ENCODE results near the gene RTL1. TPM values are rescaled to one million over a fixed set of nuclear protein-coding genes. Genes with fewer than 3 reads are reported as not detected.

Gene RTL1
- total RNA-seq: not detected
- long read RNA-seq: 0 reads

GRCh38 chr14:100903672-100904185, at the start of gene RTL1:
TSS of gene RTL1 (minus strand) at chr14:100903722. CDS start at chr14:100884788, 18,934 bp downstream.
- Histone ChIP-seq H3K27ac (no peak within 1 kb of the TSS), H3K9me3 (no peaks in the 10 kb centered on the region), H3K4me3 (no peak within 1 kb of the TSS), H3K27me3 (ENCODE audit: low read depth) (peaks cover 65% of the 10 kb centered on the region), H3K36me3 (no peaks in the 10 kb centered on the region), H3K4me1 (peaks cover 16% of the 10 kb centered on the region)
- DNase-seq (no peak), ATAC-seq (no peak)
- no peak for TF ChIP-seq CTCF (IDR thresholded peaks at IDR 0.05)
- intact Hi-C loops (cut with DNase I): no loop called here

GRCh38 chr14:100950024-100950423, 46.5 kb upstream of the RTL1 start:
- Histone ChIP-seq H3K27me3 (ENCODE audit: low read depth) (no peaks in the 10 kb centered on the region), H3K36me3 (no peaks in the 10 kb centered on the region), H3K9me3 (no peaks in the 10 kb centered on the region), H3K4me1 (no peaks in the 10 kb centered on the region), H3K4me3 (no peak overlapping the region), H3K27ac (no peak overlapping the region)
- ATAC-seq (no peak), DNase-seq (no peak)
- no peak for TF ChIP-seq CTCF (IDR thresholded peaks at IDR 0.05)
- intact Hi-C loops (cut with DNase I): no loop called here

GRCh38 chr14:100944052-100944451, 40.5 kb upstream of the RTL1 start:
- no peak for TF ChIP-seq CTCF (IDR thresholded peaks at IDR 0.05)
- DNase-seq (no peak), ATAC-seq (no peak)
- Histone ChIP-seq H3K36me3 (no peaks in the 10 kb centered on the region), H3K27ac (no peak overlapping the region), H3K27me3 (ENCODE audit: low read depth) (no peaks in the 10 kb centered on the region), H3K4me1 (no peaks in the 10 kb centered on the region), H3K9me3 (no peaks in the 10 kb centered on the region), H3K4me3 (no peak overlapping the region)
- intact Hi-C loops (cut with DNase I): no loop called here

GRCh38 chr14:100930270-100930669, 26.7 kb upstream of the RTL1 start:
- no peak for TF ChIP-seq CTCF (IDR thresholded peaks at IDR 0.05)

GRCh38 chr14:100915560-100915959, 12.0 kb upstream of the RTL1 start:
- TF ChIP-seq CTCF (IDR thresholded peaks at IDR 0.05): no peak
- Histone ChIP-seq H3K27ac (no peak overlapping the region), H3K9me3 (no peaks in the 10 kb centered on the region), H3K4me1 (no peaks in the 10 kb centered on the region), H3K4me3 (no peak overlapping the region), H3K27me3 (ENCODE audit: low read depth) (peaks cover 7% of the 10 kb centered on the region), H3K36me3 (no peaks in the 10 kb centered on the region)
- DNase-seq (no peak), ATAC-seq (no peak)
- intact Hi-C loops (cut with DNase I): no loop called here

More at GRCh38 chr14:100930270-100930669, 26.7 kb upstream of the RTL1 start:
- Histone ChIP-seq H3K36me3 (no peaks in the 10 kb centered on the region), H3K4me1 (no peaks in the 10 kb centered on the region), H3K4me3 (no peak overlapping the region), H3K27ac (no peak overlapping the region), H3K9me3 (no peaks in the 10 kb centered on the region), H3K27me3 (ENCODE audit: low read depth) (no peaks in the 10 kb centered on the region)
- intact Hi-C loops (cut with DNase I): no loop called here
- DNase-seq: no peak
- no peak for ATAC-seq

Data from lower lobe of right lung (tissue), 2 donors.